Activated T-helper 1 cell treated with anti-CD3 and anti-CD28 coated beads, Interleukin-12 subunit alpha, Interleukin-12 subunit beta, Interleukin-2, Interleukin-4 antibody, amounts not matched to agents 30 ng/mL and 10 ng/mL and 1 ng/mL, durations not matched to agents 14 hours and 24 hours and 36 hours (primary cell): ENCODE measurements around the gene MYH8. TPM values are rescaled to one million over a fixed set of nuclear protein-coding genes. Genes with fewer than 3 reads are reported as not detected.

Source experiments
- DNase-seq: peaks from one replicate; pipeline ENCODE4 v3.0.0; 2021; ENCODE audit warnings: low spot score
- H3K27ac Mint-ChIP-seq: one replicate; pipeline ENCODE4 v1.8.0; 2021; ENCODE audit warnings: mild to moderate bottlenecking, mixed read lengths
- H3K27me3 Mint-ChIP-seq: one replicate; pipeline ENCODE4 v1.8.0; 2022; ENCODE audit warnings: mild to moderate bottlenecking, moderate library complexity, mixed read lengths; ENCODE audit not compliant: insufficient read depth
- H3K36me3 Mint-ChIP-seq: one replicate; pipeline ENCODE4 v1.8.0; 2021; ENCODE audit warnings: low read depth, mixed read lengths
- H3K4me1 Mint-ChIP-seq: one replicate; pipeline ENCODE4 v1.8.0; 2021; ENCODE audit warnings: low read depth, mixed read lengths
- H3K4me3 Mint-ChIP-seq: one replicate; pipeline ENCODE4 v1.8.0; 2021; ENCODE audit warnings: mild to moderate bottlenecking, moderate library complexity, mixed read lengths
- H3K9me3 Mint-ChIP-seq: one replicate; pipeline ENCODE4 v1.8.0; 2021; ENCODE audit warnings: mixed read lengths
- intact Hi-C: fragments of 100-400 bp; cut with micrococcal nuclease; formaldehyde crosslinking; loops from one replicate; pipeline ENCODE4 v1.15.1; 2024
- total RNA-seq: library from RNA; stranded (reverse); gene quantifications from 2 replicates; pipeline ENCODE4 v1.2.3, GENCODE V29; 2022

Gene MYH8
- not detected in 2 replicates for total RNA-seq

GRCh38 chr17:10421900-10422542 is at the start of gene MYH8:
TSS of gene MYH8 (minus strand) at chr17:10421950. CDS start at chr17:10420227, 1,723 bp downstream.
- no peaks in the 10 kb centered on the region for H3K9me3 Mint-ChIP-seq
- no peak within 1 kb of the TSS for H3K4me3 Mint-ChIP-seq
- H3K27ac Mint-ChIP-seq, result no peak within 1 kb of the TSS
- DNase-seq, result no peak
- H3K36me3 Mint-ChIP-seq, result no peaks in the 10 kb centered on the region
- intact Hi-C loops, result no loop called here
- H3K4me1 Mint-ChIP-seq, result no peaks in the 10 kb centered on the region
- H3K27me3 Mint-ChIP-seq, result no peaks in the 10 kb centered on the region

GRCh38 chr17:10469459-10469858 is 47.7 kb upstream of the MYH8 start, which contains the start of gene MYH4:
TSS of gene MYH4 (minus strand) at chr17:10469559. CDS start at chr17:10466745, 2,814 bp downstream.
- H3K4me1 Mint-ChIP-seq, result no peaks in the 10 kb centered on the region
- H3K27ac Mint-ChIP-seq, result no peak within 1 kb of the TSS
- H3K27me3 Mint-ChIP-seq, result no peaks in the 10 kb centered on the region
- no peak within 1 kb of the TSS for H3K4me3 Mint-ChIP-seq
- intact Hi-C loops, result no loop called here
- no peak for DNase-seq
- H3K36me3 Mint-ChIP-seq, result no peaks in the 10 kb centered on the region
- H3K9me3 Mint-ChIP-seq, result peaks cover 4% of the 10 kb centered on the region

GRCh38 chr17:10463402-10463801 is 41.7 kb upstream of the MYH8 start:
- intact Hi-C loops, result no loop called here
- peaks cover 6% of the 10 kb centered on the region for H3K9me3 Mint-ChIP-seq
- no peak for DNase-seq
- H3K4me1 Mint-ChIP-seq, result no peaks in the 10 kb centered on the region
- H3K4me3 Mint-ChIP-seq, result no peak overlapping the region
- H3K36me3 Mint-ChIP-seq, result no peaks in the 10 kb centered on the region
- H3K27ac Mint-ChIP-seq, result no peak overlapping the region
- no peaks in the 10 kb centered on the region for H3K27me3 Mint-ChIP-seq

- Mint-ChIP-seq H3K27me3 (peaks cover 2% of the 10 kb centered on the region), H3K36me3 (no peaks in the 10 kb centered on the region), H3K27ac (no peak overlapping the region), H3K4me1 (no peaks in the 10 kb centered on the region), H3K9me3 (peaks cover 6% of the 10 kb centered on the region), H3K4me3 (no peak overlapping the region)
- no peak for DNase-seq
- intact Hi-C loops, result no loop called here
Observed at GRCh38 chr17:10460062-10460461, 38.3 kb upstream of the MYH8 start.

GRCh38 chr17:10458701-10459100 is 37.0 kb upstream of the MYH8 start:
- no peaks in the 10 kb centered on the region for H3K36me3 Mint-ChIP-seq
- no peaks in the 10 kb centered on the region for H3K9me3 Mint-ChIP-seq
- no peak overlapping the region for H3K4me3 Mint-ChIP-seq
- H3K4me1 Mint-ChIP-seq, result no peaks in the 10 kb centered on the region
- intact Hi-C loops, result no loop called here
- no peak overlapping the region for H3K27ac Mint-ChIP-seq
- H3K27me3 Mint-ChIP-seq, result peaks cover 2% of the 10 kb centered on the region
- no peak for DNase-seq

- no peaks in the 10 kb centered on the region for H3K36me3 Mint-ChIP-seq
- intact Hi-C loops, result no loop called here
- H3K27ac Mint-ChIP-seq, result no peak overlapping the region
- H3K4me1 Mint-ChIP-seq, result no peaks in the 10 kb centered on the region
- DNase-seq, result no peak
- peaks cover 2% of the 10 kb centered on the region for H3K27me3 Mint-ChIP-seq
- H3K9me3 Mint-ChIP-seq, result no peaks in the 10 kb centered on the region
- no peak overlapping the region for H3K4me3 Mint-ChIP-seq
Observed at GRCh38 chr17:10457952-10458351, 36.2 kb upstream of the MYH8 start.

- no peaks in the 10 kb centered on the region for H3K36me3 Mint-ChIP-seq
- DNase-seq, result no peak
- no peak overlapping the region for H3K4me3 Mint-ChIP-seq
- H3K4me1 Mint-ChIP-seq, result no peaks in the 10 kb centered on the region
- no peak overlapping the region for H3K27ac Mint-ChIP-seq
- intact Hi-C loops, result no loop called here
- no peaks in the 10 kb centered on the region for H3K9me3 Mint-ChIP-seq
- H3K27me3 Mint-ChIP-seq, result no peaks in the 10 kb centered on the region
Observed at GRCh38 chr17:10447026-10447931, 25.5 kb upstream of the MYH8 start.

GRCh38 chr17:10439816-10440215 is 18.1 kb upstream of the MYH8 start:
- Mint-ChIP-seq H3K4me1 (no peaks in the 10 kb centered on the region), H3K36me3 (no peaks in the 10 kb centered on the region), H3K27me3 (no peaks in the 10 kb centered on the region), H3K4me3 (no peak overlapping the region), H3K27ac (no peak overlapping the region), H3K9me3 (no peaks in the 10 kb centered on the region)
- intact Hi-C loops, result no loop called here
- no peak for DNase-seq

GRCh38 chr17:10435096-10435495 is 13.3 kb upstream of the MYH8 start:
- Mint-ChIP-seq H3K4me3 (no peak overlapping the region), H3K9me3 (no peaks in the 10 kb centered on the region), H3K27ac (no peak overlapping the region), H3K27me3 (peaks cover 2% of the 10 kb centered on the region), H3K4me1 (no peaks in the 10 kb centered on the region), H3K36me3 (no peaks in the 10 kb centered on the region)
- intact Hi-C loops, result no loop called here
- DNase-seq, result no peak

GRCh38 chr17:10429421-10430045 is 7.8 kb upstream of the MYH8 start:
- H3K27ac Mint-ChIP-seq, result no peak overlapping the region
- no peaks in the 10 kb centered on the region for H3K9me3 Mint-ChIP-seq
- intact Hi-C loops, result no loop called here
- peaks cover 2% of the 10 kb centered on the region for H3K27me3 Mint-ChIP-seq
- H3K4me1 Mint-ChIP-seq, result no peaks in the 10 kb centered on the region
- no peak overlapping the region for H3K4me3 Mint-ChIP-seq
- H3K36me3 Mint-ChIP-seq, result no peaks in the 10 kb centered on the region
- DNase-seq, result no peak

- intact Hi-C loops, result no loop called here
- no peak overlapping the region for H3K4me3 Mint-ChIP-seq
- H3K36me3 Mint-ChIP-seq, result no peaks in the 10 kb centered on the region
Observed at GRCh38 chr17:10428781-10429180, 7.0 kb upstream of the MYH8 start.

GRCh38 chr17:10421211-10421610 is 539 bp downstream of the MYH8 start:
- Mint-ChIP-seq H3K4me1 (no peaks in the 10 kb centered on the region), H3K4me3 (no peak overlapping the region), H3K27me3 (no peaks in the 10 kb centered on the region), H3K36me3 (no peaks in the 10 kb centered on the region), H3K9me3 (no peaks in the 10 kb centered on the region), H3K27ac (no peak overlapping the region)
- no peak for DNase-seq
- intact Hi-C loops, result no loop called here

More at GRCh38 chr17:10428781-10429180, 7.0 kb upstream of the MYH8 start:
- DNase-seq, result no peak
- H3K27ac Mint-ChIP-seq, result no peak overlapping the region
- no peaks in the 10 kb centered on the region for H3K9me3 Mint-ChIP-seq
- no peaks in the 10 kb centered on the region for H3K4me1 Mint-ChIP-seq
- H3K27me3 Mint-ChIP-seq, result peaks cover 2% of the 10 kb centered on the region

GRCh38 chr17:10420811-10421210 is 939 bp downstream of the MYH8 start:
- Mint-ChIP-seq H3K36me3 (no peaks in the 10 kb centered on the region), H3K27me3 (no peaks in the 10 kb centered on the region), H3K9me3 (no peaks in the 10 kb centered on the region), H3K27ac (no peak overlapping the region), H3K4me1 (no peaks in the 10 kb centered on the region), H3K4me3 (no peak overlapping the region)
- intact Hi-C loops, result no loop called here
- DNase-seq, result no peak
